ENCODE measurements around the gene TSSC4. TPM values are rescaled to one million over a fixed set of nuclear protein-coding genes. Genes with fewer than 3 reads are reported as not detected.

The TSSC4 gene
- total and polyA plus RNA-seq, 9 of the 15 experiments (the other 6 are each of a cell fraction or from before 2014, with no cell fraction given), result 0.41 to 54.2 (median 11.0) TPM

- intact Hi-C loops (cut with micrococcal nuclease), result no loop called here
- TF ChIP-seq RERE (CRISPR knock-in tag; IDR thresholded peaks at IDR 0.05; ENCODE audit: borderline replicate concordance) (0 out of 2 replicates have a peak, but pooled peaks have one; percentile 38), MYBL2 (IDR thresholded peaks at IDR 0.05; ENCODE audit: low read depth) (no peak), MYBL2 (CRISPR knock-in tag; IDR thresholded peaks at IDR 0.05; ENCODE audit: borderline replicate concordance) (no peak), KDM5B (IDR thresholded peaks at IDR 0.05; ENCODE audit: insufficient replicate concordance, low read depth, low read length) (peak; percentile 65), YY1 (IDR thresholded peaks at IDR 0.05; ENCODE audit: borderline replicate concordance in 1 of 3, control insufficient read depth in 1 of 3, extremely low read depth in 1 of 3, insufficient read depth in 3 of 3, insufficient read length in 1 of 3, insufficient replicate concordance in 2 of 3, low read depth in 1 of 3, low read length in 2 of 3) (peak in 1 of 3 experiments; percentile 22), E2F6 (IDR thresholded peaks at IDR 0.05; ENCODE audit: borderline replicate concordance in 1 of 2, extremely low read depth in 1 of 2, insufficient read depth in 1 of 2, insufficient read length in 1 of 2, low read depth in 1 of 2, low read length in 1 of 2, poor library complexity in 1 of 2, severe bottlenecking in 1 of 2) (peak in 1 of 2 experiments; percentile 7), POLR2G (IDR thresholded peaks at IDR 0.05; ENCODE audit: low read depth, low read length) (peak; percentile 81), GTF2A2 (tag; IDR thresholded peaks at IDR 0.05) (0 out of 2 replicates have a peak, but pooled peaks have one; percentile 32), CC2D1A (IDR thresholded peaks at IDR 0.05) (no peak), POLR2AphosphoS5 (IDR thresholded peaks at IDR 0.05; ENCODE audit: control insufficient read depth, insufficient read depth, low read depth, low read length) (peak; percentile 52; the same call in 1 of the 2 replicates), TBP (optimal IDR thresholded peaks at IDR 0.05; ENCODE audit: low read depth, low read length) (peak; percentile 97), SIN3A (IDR thresholded peaks at IDR 0.05; ENCODE audit: borderline replicate concordance in 2 of 2, control insufficient read depth in 1 of 2, low read depth in 2 of 2, low read length in 2 of 2) (0 out of 4 replicates have a peak, but pooled peaks of 1 of the 2 experiments have one; percentile 27)
Observed at GRCh38 chr11:2376751-2377451, 23.6 kb upstream of the TSSC4 start, which contains the start of gene CD81. Gene CD81, plus strand, starts transcription at chr11:2377310. Its CDS starts 240 bp downstream, at chr11:2377550.

More at GRCh38 chr11:2376751-2377451, 23.6 kb upstream of the TSSC4 start, which contains the start of gene CD81:
- H3K4me2 ChIP-seq (ENCODE audit: insufficient read depth, low read length), result peak within 1 kb of the TSS; percentile 86
- H3K4me3 ChIP-seq, result peak within 1 kb of the TSS; percentile 96
- ChIA-PET CTCF (ENCODE audit: low intra/inter-chr PET ratio) (no interaction called here), POLR2A (interaction anchor here (0.6 to 2.4 kb wide), 7 partner anchors 10 to 63 kb away, joined by 3 to 11 read pairs (median 4); partner anchors contain the start of gene TSSC4)
- H3K9me1 ChIP-seq (ENCODE audit: control insufficient read depth, insufficient read depth, low read length), result peaks cover 9% of the 10 kb centered on the region
- in situ Hi-C loops (cut with MboI), result no loop called here
- peaks cover 44% of the 10 kb centered on the region for H3K79me2 ChIP-seq (ENCODE audit: control insufficient read depth, insufficient read depth, low read length)
- peaks cover 15 to 55% of the 10 kb centered on the region in 2 experiments; a peak in 4 of 5 replicates for H3K4me1 ChIP-seq (replicated peaks in 1 of 2; ENCODE audit: control insufficient read depth in 2 of 2, insufficient read depth in 2 of 2, low read length in 2 of 2)
- ATAC-seq, result peak; percentile 89
- peaks cover 18% of the 10 kb centered on the region; the same call in 2 of the 3 replicates for H3K36me3 ChIP-seq (ENCODE audit: control insufficient read depth, insufficient read depth, low read length)
- H3K9ac ChIP-seq (ENCODE audit: insufficient read depth in 1 of 2, low read depth in 2 of 2, low read length in 2 of 2), result peak within 1 kb of the TSS; percentile 81 to 94
- peak within 1 kb of the TSS; percentile 58; the same call in 1 of the 2 replicates for H2AFZ ChIP-seq (ENCODE audit: low read depth, low read length)
- FAIRE-seq, result no peak
- no peaks in the 10 kb centered on the region; a peak in 1 of 5 replicates for H3K27me3 ChIP-seq (ENCODE audit: control insufficient read depth in 2 of 2, insufficient read depth in 2 of 2, low read length in 2 of 2)
- WGBS (ENCODE audit: insufficient coverage, low coverage, missing lambda C conversion rate), result 28% methylated on average over 13 of the region's 65 CpGs
- peak within 1 kb of the TSS; percentile 85; the same call in 2 of the 3 replicates for H3K27ac ChIP-seq (ENCODE audit: extremely low read depth, low read depth, low read length)
- BruUV-seq (replicated peaks), result no TSS peak
- peaks cover 29% of the 10 kb centered on the region for H4K20me1 ChIP-seq (replicated peaks; ENCODE audit: control insufficient read depth, insufficient read depth, low read length)
- DNase-seq (ENCODE audit: extremely low read depth in 1 of 4, low spot score in 3 of 4), result peak; percentile 55 to 91 (median 88)
- no peaks in the 10 kb centered on the region for H3K9me3 ChIP-seq (replicated peaks; ENCODE audit: control insufficient read depth, insufficient read depth, low read depth, low read length)

All from K562 (cell line).